ENCODE results near the gene IGSF11.
"Not testable (repeated sequence)": the region's sequence is repeated elsewhere in the genome, so short reads cannot be mapped to it uniquely, and the experiment has no call there.

IGSF11 gene, protein sequence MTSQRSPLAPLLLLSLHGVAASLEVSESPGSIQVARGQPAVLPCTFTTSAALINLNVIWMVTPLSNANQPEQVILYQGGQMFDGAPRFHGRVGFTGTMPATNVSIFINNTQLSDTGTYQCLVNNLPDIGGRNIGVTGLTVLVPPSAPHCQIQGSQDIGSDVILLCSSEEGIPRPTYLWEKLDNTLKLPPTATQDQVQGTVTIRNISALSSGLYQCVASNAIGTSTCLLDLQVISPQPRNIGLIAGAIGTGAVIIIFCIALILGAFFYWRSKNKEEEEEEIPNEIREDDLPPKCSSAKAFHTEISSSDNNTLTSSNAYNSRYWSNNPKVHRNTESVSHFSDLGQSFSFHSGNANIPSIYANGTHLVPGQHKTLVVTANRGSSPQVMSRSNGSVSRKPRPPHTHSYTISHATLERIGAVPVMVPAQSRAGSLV

DNA sequence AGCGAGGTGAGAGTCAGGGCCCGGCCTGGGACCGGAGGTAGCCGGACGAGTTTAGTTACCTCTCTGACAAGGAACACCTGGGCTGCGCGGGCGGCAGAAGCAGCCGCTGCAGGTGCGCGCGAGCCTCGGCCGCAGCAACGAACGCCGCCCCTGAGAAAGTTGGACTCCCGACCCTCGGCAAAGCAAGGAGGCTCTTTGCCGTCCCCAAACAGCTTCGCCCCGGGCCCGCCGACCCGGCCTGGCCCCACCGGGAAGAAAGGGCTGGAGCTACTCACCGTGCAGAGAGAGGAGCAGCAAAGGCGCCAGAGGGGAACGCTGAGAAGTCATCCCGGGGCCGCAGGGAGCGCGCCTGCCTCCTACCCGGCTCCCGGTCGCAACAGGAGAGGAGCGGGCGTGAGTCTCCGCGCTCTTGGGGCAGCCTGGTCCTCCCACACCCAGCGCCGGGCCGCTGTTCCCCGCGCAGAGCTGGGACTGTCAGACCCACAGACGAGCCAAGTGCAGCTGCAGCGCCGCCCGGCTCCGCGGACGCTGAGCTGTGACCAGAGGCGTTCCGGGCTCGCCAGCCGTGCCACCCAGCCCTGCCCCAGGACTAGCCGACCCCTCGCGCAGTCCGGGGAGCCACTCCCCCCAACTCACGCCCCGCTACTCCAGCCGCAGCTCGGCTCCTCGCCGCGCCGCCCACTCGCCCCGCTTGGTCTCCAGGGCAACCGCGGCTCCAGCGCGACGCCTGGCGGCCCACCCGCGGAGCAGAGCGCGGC, at the start of gene IGSF11:
TSS of gene IGSF11 (minus strand) at position 591 of the 758 bp plus-strand sequence. CDS start at position 327, 264 bp downstream.
- peak; percentile 52 for DNase-seq

DNA sequence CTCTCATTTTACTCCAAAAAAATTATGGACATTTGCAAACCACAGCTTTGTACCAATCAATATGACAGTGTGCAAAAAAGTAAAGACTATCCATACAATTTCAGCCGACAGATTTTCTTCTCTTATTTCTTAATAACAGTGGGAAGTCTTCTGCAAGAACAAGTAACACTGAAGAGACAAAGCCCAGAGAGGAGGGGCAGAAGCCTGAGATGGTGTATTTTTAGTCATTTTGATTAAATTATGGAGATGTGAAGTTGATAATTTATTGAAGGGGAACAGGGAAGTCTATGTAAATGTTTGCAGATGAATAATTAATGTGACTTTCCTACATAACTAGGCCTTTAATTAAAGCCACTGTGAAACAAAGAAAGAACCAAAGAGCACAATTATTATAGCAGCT, 45.7 kb upstream of the IGSF11 start:
- DNase-seq, result no peak

DNA sequence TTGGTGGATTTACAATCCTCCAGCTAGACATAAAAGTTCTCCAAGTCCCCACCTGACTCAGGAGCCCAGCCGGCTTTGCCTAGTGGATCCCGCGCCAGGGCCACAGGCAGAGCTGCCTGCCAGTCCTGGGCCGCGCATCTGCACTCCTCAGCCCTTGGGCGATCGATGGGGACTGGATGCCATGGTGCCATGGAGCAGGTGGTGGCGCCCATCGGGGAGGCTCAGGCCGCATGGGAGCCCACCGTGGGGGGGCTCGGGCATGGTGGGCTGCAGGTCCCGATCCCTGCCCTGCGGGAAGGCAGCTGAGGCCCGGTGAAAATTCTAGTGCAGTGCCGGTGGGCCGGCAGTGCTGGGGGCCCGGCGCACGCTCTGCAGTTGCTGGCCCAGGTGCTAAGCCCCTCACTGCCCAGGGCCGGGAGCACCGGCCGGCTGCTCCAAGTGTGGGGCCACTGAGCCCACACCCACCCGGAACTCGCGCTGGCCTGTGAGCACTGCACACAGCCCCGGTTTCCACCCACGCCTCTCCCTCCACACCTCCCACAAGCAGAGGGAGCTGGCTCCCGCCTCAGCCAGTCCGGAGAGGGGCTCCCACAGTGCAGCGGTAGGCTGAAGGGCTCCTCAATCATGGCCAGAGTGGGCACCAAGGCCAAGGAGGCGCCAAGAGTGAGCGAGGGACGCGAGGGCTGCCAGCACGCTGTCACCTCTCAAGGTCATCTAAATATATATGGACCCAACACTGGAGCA, 38.8 kb upstream of the IGSF11 start:
- DNase-seq, result no peak

DNA sequence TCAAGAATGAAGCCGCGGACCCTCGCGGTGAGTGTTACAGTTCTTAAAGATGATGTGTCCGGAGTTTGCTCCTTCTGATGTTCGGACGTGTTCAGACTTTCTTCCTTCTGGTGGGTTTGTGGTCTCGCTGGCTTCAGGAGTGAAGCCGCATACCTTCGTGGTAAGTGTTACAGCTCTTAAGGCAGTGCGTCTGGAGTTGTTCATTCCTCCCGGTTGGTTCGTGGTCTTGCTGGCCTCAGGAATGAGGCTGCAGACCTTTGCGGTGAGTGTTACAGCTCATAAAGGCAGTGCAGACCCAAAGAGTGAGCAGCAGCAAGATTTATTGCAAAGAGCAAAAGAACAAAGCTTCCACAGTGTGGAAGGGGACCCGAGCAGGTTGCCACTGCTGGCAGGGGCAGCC, 37.8 kb upstream of the IGSF11 start:
- DNase-seq, result not testable (repeated sequence)

DNA sequence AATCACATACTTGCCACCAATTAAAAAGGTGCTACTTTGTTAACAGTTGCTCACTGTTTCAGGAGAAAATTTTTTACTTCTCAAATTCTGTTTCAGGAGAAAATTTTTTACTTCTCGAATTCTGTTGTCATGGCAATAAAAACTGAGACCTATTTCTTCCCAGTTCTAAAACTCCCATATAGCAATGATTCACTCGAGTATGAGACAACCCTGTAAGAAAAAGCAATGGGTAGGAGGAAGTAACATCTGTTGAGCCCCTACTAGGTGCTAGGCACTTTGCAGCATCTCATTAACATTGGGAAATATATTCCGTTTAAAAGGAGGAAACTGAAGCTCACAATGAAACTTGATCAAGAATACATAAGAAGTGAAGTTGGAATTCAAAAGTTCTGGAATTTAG, 35.1 kb upstream of the IGSF11 start:
- no peak for DNase-seq

DNA sequence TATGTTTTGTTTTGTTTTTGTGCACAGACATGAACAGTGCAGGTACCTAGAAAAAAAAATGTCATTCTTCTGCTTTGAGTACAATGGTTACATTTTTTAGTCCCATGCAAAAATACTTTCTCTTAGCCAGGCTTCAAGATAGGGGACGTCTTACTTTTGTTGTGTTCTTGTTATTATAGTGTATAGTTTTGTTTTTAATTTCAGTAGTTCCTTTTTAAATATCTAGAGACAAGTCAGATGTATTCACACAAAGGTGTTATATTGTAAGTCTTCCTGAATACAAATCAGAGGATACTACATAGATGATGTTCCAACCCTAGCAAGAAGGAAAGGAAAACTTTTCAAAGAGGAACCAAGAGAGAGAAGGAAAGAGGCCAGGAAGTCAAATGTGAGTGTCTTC, 28.8 kb upstream of the IGSF11 start:
- DNase-seq, result no peak

DNA sequence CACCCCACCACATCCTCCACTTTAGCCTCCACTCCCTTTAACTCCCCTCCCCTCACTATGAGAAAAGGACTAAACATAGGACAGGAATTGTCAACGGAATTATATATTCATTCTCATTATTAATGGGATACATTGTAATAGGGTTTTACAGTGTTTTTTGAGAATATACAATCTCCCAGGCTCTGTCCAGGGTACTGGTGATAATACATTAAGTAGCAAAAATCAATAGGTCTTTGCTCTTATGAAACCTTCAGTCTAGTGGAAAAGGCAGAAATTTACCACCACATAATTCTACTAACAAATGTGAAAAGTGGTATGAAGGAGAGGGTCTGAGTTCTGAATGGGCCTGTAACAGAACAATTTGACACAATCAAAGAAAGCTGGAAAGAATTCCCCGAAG, 28.2 kb upstream of the IGSF11 start:
- no peak for DNase-seq

DNA sequence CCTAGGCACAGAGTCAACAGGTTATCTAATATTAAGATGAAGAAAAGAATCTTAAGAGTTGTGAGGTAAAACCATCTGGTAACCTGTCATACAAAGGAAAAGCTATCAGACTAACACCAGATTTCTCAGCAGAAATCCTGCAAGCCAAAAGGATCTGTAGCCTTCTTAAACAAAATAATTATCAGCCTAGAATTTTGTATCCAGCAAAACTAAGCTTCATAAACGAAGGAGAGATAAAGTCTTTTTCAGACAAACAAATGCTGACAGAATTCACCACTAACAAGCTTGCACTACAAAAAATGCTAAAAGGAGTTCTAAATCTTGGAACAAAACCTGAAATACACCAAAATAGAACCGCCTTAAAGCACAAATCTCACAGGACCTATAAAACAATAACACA, 9.9 kb upstream of the IGSF11 start:
- no peak for DNase-seq

DNA sequence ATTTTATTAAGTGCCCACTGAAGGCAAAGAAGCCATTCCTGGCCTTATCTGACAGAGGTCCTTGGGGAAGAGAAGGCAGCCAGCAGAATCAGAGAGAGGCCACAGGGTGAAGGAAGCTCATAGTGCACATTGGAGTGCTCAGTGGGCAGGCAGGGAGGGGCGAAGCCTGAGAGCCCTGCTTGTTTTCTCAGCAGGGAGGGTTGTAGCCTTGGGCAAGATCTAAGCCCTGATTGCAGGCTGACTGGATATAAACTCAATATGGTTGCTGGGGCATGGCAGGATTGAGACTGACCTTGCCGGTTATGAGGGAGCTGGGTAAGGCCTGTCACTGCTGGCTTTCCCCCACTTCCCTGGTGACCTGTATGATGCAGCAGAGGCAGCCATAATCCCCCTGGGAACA, 7.5 kb upstream of the IGSF11 start:
- no peak for DNase-seq

DNA sequence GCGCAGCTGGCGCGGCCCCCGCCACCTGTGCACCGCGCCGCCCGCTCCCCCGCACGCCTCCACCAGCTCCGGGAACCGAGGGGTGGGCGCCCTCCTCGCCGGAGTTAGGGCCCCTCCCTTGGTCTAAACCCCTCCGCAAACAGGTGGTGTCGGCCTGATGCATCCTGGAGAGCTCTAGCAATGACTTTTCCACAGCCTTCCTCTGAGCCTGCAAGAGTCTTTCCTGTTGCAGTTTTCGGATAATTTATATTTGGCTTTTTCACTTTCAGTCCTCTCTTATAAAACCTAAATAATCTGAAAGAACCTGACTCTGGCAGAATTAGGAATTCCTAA, 334 bp upstream of the IGSF11 start:
- no peak for DNase-seq

DNA sequence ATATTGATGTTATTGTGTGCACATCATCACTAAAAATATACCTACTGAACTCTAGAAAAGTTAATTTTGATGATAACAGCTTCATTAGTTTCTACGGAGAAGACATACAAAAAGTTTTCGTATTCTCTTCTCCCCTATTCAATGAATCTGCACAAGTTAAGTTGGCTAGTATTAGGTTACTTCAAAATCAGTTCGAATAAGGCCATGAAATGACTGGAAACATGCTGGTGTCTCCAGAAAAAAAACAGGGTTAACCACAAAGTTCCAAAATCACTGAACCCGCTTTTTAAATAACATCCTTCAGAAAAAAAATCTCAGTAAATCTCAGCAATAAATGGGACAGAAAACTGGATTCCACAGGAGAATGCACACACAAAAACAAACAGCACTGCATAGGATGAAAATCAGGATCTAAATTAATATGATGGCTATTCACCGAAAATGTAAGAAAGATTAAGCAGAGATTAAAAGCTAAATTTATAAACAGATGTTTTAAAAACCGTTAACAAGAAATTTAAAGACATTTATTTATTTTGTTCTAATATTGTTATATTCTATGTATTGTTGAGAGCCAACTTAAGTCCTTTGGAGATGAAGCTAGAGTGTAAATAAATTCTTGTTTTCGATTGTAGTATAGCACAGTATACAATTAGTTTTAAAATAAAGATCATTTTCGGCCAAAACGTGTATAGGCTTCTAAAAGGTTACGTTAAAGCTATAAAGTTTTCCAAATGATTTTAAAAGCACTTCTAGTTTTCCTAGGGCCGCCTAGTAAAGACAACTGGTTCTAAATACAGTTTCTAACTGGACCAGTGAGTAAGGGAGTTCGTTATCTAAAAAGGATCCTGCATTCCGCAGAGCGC, 1.0 kb downstream of the IGSF11 start:
- DNase-seq, result no peak

DNA sequence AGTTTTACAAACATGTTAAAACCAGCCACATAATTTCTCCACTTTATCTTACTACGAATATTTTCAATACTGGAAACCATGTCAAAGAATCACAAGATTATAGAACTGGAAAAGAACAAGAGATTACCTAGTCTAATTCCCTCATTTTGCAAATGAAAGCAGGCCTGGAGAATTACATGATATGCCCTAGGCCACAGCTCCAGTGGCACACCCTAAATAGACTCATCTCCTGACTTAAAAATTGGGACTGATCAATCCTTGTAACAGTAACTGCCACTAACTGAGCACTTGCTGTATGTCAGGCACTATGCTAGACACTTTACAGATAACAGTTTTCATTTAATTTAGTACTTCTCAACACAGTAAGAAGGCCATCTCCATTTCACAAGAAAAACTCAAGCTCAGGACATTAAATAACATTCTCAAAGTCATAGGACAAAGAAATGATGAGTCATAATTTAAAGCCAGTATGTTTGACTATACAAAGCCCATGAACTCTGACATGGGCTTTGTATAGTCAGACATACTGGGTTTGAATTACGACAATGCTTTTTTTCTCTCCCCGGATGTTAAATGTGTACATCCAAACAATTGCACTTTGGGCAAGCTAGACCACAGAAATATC, 9.4 kb downstream of the IGSF11 start:
- no peak for DNase-seq

DNA sequence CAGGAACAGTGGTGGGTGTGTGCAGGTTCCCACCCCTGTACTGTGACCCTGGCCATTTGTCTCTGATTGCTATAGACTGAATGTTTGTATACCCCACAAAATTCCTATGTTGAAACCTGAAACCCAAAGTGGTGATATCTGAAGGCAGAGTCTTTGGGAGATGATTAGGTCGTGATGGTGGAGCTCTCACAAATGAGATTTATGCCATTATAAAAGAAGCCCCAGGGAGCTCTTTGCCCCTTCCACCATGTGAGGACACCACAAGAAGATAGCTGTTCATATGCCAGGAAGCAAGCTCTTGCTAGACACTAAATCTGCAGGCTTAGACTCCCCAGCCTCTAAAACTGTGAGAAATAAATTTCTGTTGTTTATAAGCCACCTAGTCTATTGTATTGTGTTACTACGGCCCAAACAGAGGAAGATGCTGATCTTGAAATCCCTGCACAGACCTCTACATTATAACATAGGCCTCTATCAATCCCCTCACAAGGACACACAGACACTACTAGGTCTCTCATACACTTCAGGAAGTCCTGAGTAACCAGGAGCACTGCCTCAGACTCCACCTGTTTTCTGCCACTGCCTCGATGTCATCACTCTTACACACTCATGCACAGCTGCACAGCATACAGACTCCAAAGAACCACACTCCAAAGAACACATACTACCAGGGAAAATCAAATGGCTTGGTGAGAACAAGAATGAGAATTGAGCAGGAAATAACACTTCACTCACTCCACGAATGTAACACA, 14.7 kb downstream of the IGSF11 start:
- DNase-seq, result no peak

DNA sequence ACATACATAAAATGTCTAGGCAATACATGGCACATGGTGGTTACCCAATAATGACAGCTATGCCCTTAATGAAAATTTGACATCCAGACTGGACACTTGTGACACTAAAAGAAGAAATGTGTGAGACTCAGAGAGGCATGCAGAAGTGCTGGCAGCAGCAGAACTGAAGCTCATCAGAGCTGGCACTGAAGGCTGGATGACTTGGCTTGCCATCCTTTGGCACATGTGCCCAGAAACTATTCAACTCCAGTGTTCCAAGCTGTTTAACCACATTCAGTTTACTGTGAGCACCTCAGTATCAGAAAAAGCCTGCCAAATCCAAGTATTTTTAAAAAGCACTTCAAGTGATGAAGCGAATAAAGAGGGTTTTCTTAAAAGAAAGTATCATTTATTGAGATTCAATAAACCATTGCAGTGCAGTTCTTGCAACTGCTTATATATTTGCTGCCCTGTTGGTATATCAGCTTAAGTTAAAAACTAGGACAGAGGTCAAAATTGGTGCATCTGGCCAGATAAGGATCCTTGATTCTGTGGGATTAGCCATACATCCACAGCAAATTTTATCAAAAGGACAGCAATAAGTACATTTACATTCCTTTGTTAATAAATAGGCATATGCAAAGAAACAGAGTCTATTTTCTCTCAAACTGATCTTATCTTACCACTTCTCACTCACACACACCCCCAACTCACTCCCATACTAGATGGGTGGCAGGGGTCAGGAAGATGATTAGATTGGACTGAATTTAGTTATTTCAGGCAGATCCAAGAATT, 15.8 kb downstream of the IGSF11 start:
- no peak for DNase-seq

DNA sequence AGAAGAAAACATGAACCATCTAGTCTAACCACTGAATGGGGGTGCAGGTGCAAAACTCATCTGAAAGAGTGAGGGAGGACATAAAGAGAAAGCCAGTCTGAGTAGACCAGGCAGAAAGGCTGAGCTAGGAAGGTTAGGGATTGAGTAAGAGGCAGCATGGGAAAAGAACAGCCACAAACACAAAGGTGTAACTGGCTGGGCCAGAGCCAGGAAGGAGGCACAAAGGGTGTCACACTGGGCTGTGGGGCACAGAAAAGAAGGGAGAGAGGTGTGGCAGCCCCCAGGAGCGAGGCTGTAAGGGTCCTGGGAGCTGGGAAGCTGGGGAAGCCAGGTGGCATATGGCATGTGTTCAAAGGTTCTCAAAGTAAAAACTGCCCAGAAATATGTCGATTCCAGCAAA, 18.7 kb downstream of the IGSF11 start:
- no peak for DNase-seq

DNA sequence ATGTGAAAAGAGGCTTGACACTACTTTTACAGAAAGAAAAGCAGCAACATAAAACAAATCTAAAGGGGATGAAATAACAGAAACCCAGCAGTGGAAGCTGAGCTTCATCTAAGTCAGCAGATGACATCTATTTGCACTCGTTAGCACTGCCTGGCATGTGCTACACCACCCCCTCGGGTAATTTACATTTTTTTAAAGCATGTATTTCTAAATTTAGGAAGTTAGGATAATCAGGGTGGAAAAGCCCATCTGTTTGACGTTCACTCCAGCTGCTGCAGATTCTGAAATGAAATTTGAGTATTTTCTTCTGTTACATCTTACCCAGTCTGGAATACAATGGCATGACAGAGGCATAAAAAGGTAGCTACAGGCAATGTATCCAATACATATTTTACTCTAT, 20.7 kb downstream of the IGSF11 start:
- no peak for DNase-seq

DNA sequence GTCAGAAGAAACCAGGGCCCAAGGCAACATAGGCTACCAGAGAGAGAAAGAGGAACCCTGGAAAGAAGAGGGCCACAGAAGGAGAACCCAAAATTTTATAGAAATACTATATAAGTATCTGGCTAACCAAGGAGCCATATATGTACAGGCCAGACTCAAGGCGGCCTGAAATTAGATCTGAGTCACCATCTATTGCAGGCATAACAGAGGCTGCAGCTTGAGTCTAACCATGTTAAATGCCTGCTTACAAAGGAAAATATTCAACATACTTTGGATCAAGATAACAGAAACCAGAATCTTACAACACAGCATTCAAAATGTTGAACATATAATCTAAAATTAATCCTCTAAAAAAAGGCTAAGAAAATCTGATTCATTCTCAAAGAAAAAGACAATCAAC, 23.1 kb downstream of the IGSF11 start:
- no peak for DNase-seq

DNA sequence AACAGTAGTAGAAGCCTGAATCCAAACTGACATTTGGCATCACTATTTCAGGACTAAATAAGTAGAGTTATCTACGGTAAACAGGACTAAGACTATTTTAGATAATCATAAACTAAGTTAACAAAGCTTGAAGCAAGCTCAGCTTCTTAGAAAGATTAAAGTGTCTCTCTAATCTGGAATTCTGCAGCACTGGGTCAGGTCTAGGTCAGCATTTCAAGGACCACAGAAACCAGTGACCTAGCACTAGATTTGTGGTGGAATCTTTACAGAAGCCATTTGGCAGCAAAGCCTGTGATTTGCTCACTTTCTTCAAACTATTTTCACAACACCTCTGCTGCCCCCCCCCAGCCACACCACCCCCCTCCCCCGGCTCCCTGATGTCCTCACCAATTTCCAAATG, 37.5 kb downstream of the IGSF11 start:
- DNase-seq, result no peak

DNA sequence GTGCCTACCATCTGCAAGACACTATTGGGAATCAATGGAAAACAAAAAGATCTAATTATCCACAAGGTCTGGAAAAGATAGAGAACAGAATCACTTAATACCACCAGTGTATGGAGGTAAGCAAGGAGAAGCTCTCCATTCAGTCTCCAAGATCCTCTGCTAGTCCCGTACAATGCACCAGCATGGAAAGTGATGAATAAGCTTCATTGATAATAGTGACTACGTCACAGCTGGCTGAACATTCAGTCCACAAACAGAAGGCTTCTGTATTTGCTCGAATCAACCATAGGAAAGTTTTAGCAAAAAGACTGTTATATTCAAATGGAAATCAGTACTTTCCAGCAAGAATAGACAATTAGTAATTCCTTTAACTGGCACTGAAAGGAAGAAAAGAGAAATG, 42.9 kb downstream of the IGSF11 start:
- no peak for DNase-seq

DNA sequence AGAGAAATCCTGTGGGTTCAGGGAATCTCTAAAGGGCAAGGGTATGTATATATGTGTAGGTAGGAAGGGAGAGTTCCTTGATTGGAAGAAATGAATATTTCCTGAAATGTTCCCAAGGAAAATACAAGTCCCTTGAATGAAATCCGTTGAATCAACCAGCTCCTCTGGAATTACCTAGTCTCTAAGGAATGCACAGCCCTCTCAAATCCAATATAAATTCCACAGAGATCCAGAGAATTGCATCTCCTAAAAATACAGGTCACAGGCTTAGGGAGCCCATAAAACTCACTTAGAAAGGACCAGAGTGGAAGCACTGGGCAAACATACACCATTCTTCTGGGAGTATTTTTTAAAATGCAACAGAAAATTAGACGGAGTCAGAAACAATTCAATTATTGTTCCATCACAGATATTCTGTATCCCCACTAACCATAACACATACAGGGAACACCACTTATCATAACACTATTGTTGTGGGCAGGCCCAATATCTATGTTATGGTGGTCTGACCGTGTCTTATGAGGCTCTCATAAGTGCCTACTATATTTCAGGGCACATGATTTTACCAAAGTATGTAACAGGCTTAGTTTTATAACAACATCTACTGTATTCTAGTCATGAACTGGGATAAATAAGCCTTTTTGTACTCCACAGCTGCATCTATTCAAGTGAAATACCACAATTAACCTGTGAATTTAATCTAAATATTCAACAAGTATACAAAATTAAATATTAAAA, 43.7 kb downstream of the IGSF11 start:
- DNase-seq, result no peak

Measured in activated CD4-positive, alpha-beta T cell treated with anti-CD3 and anti-CD28 coated beads for 1 hour (primary cell).